ENCODE results near the gene PXDN.

Gene PXDN

GRCh38 chr2:1621041-1621440 is 123.3 kb downstream of the PXDN start:
- no peaks in the 10 kb centered on the region for H3K27me3 ChIP-seq (ENCODE audit: control insufficient read depth, low read length)
- no peaks in the 10 kb centered on the region for H3K79me2 ChIP-seq (ENCODE audit: control insufficient read depth, low read length)
- H3K27ac ChIP-seq (ENCODE audit: low read depth, low read length), result no peak overlapping the region
- H3F3A ChIP-seq (ENCODE audit: control insufficient read depth, insufficient read depth), result no peaks in the 10 kb centered on the region
- peaks cover 7% of the 10 kb centered on the region; the same call in 1 of the 2 replicates for H3K9me3 ChIP-seq (ENCODE audit: control insufficient read depth, insufficient read depth, low read length)
- no peaks in the 10 kb centered on the region for H3K9me2 ChIP-seq (replicated peaks; ENCODE audit: control insufficient read depth, low read length)
- TF ChIP-seq EZH2phosphoT487 (IDR thresholded peaks at IDR 0.05; ENCODE audit: borderline replicate concordance, low read length) (no peak), CTCF (IDR thresholded peaks at IDR 0.05; ENCODE audit: low read depth, low read length, poor library complexity, severe bottlenecking) (no peak)
- no peaks in the 10 kb centered on the region for H3K4me1 ChIP-seq (ENCODE audit: control insufficient read depth, low read length)
- no peak overlapping the region for H3K4me2 ChIP-seq (ENCODE audit: low read length)
- H3K4me3 ChIP-seq (ENCODE audit: low read length), result no peak overlapping the region
- H4K20me1 ChIP-seq (ENCODE audit: control insufficient read depth, insufficient read depth, low read depth, low read length), result no peaks in the 10 kb centered on the region
- H3K36me3 ChIP-seq (ENCODE audit: control insufficient read depth, low read length), result no peaks in the 10 kb centered on the region

GRCh38 chr2:1620081-1620480 is 124.2 kb downstream of the PXDN start:
- no peaks in the 10 kb centered on the region for H3K27me3 ChIP-seq (ENCODE audit: control insufficient read depth, low read length)
- no peaks in the 10 kb centered on the region for H3K9me2 ChIP-seq (replicated peaks; ENCODE audit: control insufficient read depth, low read length)
- no peak overlapping the region for H3K4me2 ChIP-seq (ENCODE audit: low read length)
- H4K20me1 ChIP-seq (ENCODE audit: control insufficient read depth, insufficient read depth, low read depth, low read length), result no peaks in the 10 kb centered on the region
- TF ChIP-seq CTCF (IDR thresholded peaks at IDR 0.05; ENCODE audit: low read depth, low read length, poor library complexity, severe bottlenecking), result no peak
- TF ChIP-seq EZH2phosphoT487 (IDR thresholded peaks at IDR 0.05; ENCODE audit: borderline replicate concordance, low read length), result no peak
- peaks cover 3% of the 10 kb centered on the region for H3K4me1 ChIP-seq (ENCODE audit: control insufficient read depth, low read length)
- peaks cover 7% of the 10 kb centered on the region; the same call in 1 of the 2 replicates for H3K9me3 ChIP-seq (ENCODE audit: control insufficient read depth, insufficient read depth, low read length)
- no peak overlapping the region for H3K4me3 ChIP-seq (ENCODE audit: low read length)
- H3K79me2 ChIP-seq (ENCODE audit: control insufficient read depth, low read length), result no peaks in the 10 kb centered on the region
- H3K36me3 ChIP-seq (ENCODE audit: control insufficient read depth, low read length), result no peaks in the 10 kb centered on the region
- H3F3A ChIP-seq (ENCODE audit: control insufficient read depth, insufficient read depth), result no peaks in the 10 kb centered on the region
- H3K27ac ChIP-seq (ENCODE audit: low read depth, low read length), result no peak overlapping the region

GRCh38 chr2:1619556-1619955 is 124.8 kb downstream of the PXDN start:
- H3K36me3 ChIP-seq (ENCODE audit: control insufficient read depth, low read length), result no peaks in the 10 kb centered on the region
- no peak overlapping the region for H3K4me3 ChIP-seq (ENCODE audit: low read length)
- no peaks in the 10 kb centered on the region for H4K20me1 ChIP-seq (ENCODE audit: control insufficient read depth, insufficient read depth, low read depth, low read length)
- no peak overlapping the region for H3K27ac ChIP-seq (ENCODE audit: low read depth, low read length)
- H3F3A ChIP-seq (ENCODE audit: control insufficient read depth, insufficient read depth), result no peaks in the 10 kb centered on the region
- peaks cover 9% of the 10 kb centered on the region for H3K4me1 ChIP-seq (ENCODE audit: control insufficient read depth, low read length)
- H3K9me3 ChIP-seq (ENCODE audit: control insufficient read depth, insufficient read depth, low read length), result peaks cover 7% of the 10 kb centered on the region; the same call in 1 of the 2 replicates
- TF ChIP-seq EZH2phosphoT487 (IDR thresholded peaks at IDR 0.05; ENCODE audit: borderline replicate concordance, low read length) (no peak), CTCF (IDR thresholded peaks at IDR 0.05; ENCODE audit: low read depth, low read length, poor library complexity, severe bottlenecking) (no peak)
- no peaks in the 10 kb centered on the region for H3K79me2 ChIP-seq (ENCODE audit: control insufficient read depth, low read length)
- no peaks in the 10 kb centered on the region for H3K9me2 ChIP-seq (replicated peaks; ENCODE audit: control insufficient read depth, low read length)
- no peaks in the 10 kb centered on the region for H3K27me3 ChIP-seq (ENCODE audit: control insufficient read depth, low read length)
- no peak overlapping the region for H3K4me2 ChIP-seq (ENCODE audit: low read length)

Measured in DOHH2 (cell line).